Upper lobe of left lung (tissue), 6 donors: ENCODE measurements around the gene TPRA1. TPM values are rescaled to one million over a fixed set of nuclear protein-coding genes. Genes with fewer than 3 reads are reported as not detected.
"Not testable (repeated sequence)": the region's sequence is repeated elsewhere in the genome, so short reads cannot be mapped to it uniquely, and the experiment has no call there.

Experiments
- ATAC-seq, 2 donors: fragments of 200-7000 bp; cut with Tn5 transposase; one replicate each; pipeline ENCODE4 v1.9.1; 2022; ENCODE audit warnings: mild to moderate bottlenecking in 2 of 2, moderate library complexity in 2 of 2; ENCODE audit not compliant: low FRiP score in 2 of 2
- DNase-seq, 2 donors: peaks; one replicate each; pipeline ENCODE4 v3.0.0-alpha.2; 2019 to 2020
- H3K27ac ChIP-seq, 4 donors: fragments of 200-600 bp; sonication (generic); one replicate each; pipeline ENCODE4 v1.5.1; 2016 to 2019
- H3K27me3 ChIP-seq, 4 donors: fragments of 200-600 bp; sonication (generic); one replicate each; pipeline ENCODE4 v1.5.1; 2017 to 2019
- H3K36me3 ChIP-seq, 4 donors: fragments of 200-600 bp; sonication (generic); one replicate each; pipeline ENCODE4 v1.5.1; 2016 to 2019
- H3K4me1 ChIP-seq, 4 donors: fragments of 200-600 bp; sonication (generic); one replicate each; pipeline ENCODE4 v1.5.1; 2018 to 2019
- H3K4me3 ChIP-seq, 4 donors: fragments of 200-600 bp; sonication (generic); one replicate each; pipeline ENCODE4 v1.5.1; 2017 to 2019; ENCODE audit warnings: mild to moderate bottlenecking in 2 of 4, moderate library complexity in 1 of 4
- H3K9me3 ChIP-seq, 4 donors: fragments of 200-600 bp; sonication (generic); one replicate each; pipeline ENCODE4 v1.5.1; 2018 to 2019
- EP300 ChIP-seq, 4 donors: sonication (generic); formaldehyde crosslinking; IDR thresholded peaks; one replicate each; pipeline ENCODE4 v1.5.1; 2017; ENCODE audit warnings: antibody characterized with exemption in 4 of 4, control low read depth in 2 of 4
- POLR2A ChIP-seq, 4 donors: fragments of 450-650 bp; IDR thresholded peaks; one replicate each; pipeline ENCODE4 v1.5.1; 2016 to 2017; ENCODE audit warnings: antibody characterized with exemption in 4 of 4, mild to moderate bottlenecking in 2 of 4
- POLR2AphosphoS5 ChIP-seq, 2 donors: sonication (generic); formaldehyde crosslinking; IDR thresholded peaks; one replicate each; pipeline ENCODE4 v1.5.1; 2017; ENCODE audit warnings: antibody characterized with exemption in 2 of 2
- WGBS, 2 donors: methylation state at CpG; one replicate each; pipeline ENCODE4 v1.1.5; 2017 to 2018; 5-methylcytosine and 5-hydroxymethylcytosine counted together
- total RNA-seq, 6 donors: library from RNA; depleted of rRNA in 4 of 6; stranded (reverse); fragments of >200 nt in 4 of 6; gene quantifications; one replicate each; pipeline versions ENCODE4 v1.1.0 to v1.2.1, GENCODE V29; 2016 to 2021
- TF ChIP-seq, protein P1 (sequence below), 6 experiments: fragments of 450-650 bp in 4 of 6; fragments of 200-600 bp in 2 of 6; sonication (generic) in 2 of 6; IDR thresholded peaks; one replicate each; pipeline ENCODE4 v1.5.1; 2016 to 2019; ENCODE audit warnings: antibody characterized with exemption in 6 of 6
- donor health status: DM: no; HTN: no; CAD: no; lungs with moderate emphysema.
- donor health status: DM: no; HTN: yes; CAD: no; lungs with severe emphysema.

The TPRA1 gene
- total RNA-seq, 6 donors from 2014 or later: 16.8 to 44.4 (median 40.3) TPM

DNA sequence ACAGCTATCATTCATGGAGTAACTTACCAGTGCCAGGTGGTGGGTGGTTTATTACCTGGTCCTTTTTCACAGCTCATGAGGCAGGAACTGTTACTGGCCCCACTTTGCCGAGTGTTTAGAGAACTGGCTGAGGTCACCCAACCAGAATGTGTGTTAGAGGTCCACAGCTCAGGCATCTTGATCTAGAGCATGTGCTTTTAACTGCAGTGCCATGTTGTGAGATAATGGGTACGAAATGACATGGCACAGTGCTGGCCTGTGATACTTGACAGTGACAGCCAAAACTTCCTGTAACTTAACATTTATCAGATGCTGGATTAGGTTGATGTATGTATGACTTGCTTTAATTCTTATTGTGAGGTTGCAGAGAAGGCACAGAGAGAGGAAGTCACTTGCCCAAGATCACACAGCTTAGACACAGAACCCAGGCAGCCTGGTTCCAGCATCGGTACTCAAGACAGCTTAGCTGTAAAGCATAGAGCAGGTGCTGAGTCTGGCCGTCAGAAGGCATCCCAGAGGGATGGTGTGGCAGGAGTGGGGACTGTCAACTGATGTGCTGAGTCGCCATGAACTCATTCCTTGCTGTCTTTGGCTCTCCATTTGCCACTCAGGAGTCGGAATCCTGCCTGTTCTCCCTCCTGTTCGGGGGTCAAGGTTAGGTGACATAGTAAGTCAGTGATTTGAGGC is 17.3 kb upstream of the TPRA1 start:
- DNase-seq (no peak), ATAC-seq (no peak)
- no peaks in the 10 kb centered on the region for H3K9me3 ChIP-seq
- peaks cover 0 to 4% (median under 1%) of the 10 kb centered on the region in 4 donors for H3K4me1 ChIP-seq
- H3K27me3 ChIP-seq: no peaks in the 10 kb centered on the region
- no peak overlapping the region for H3K4me3 ChIP-seq
- WGBS, 2 donors: 95 to 96% methylated on average over 6 to 7 of the region's 7 CpGs
- peaks cover 0 to 47% (median 24%) of the 10 kb centered on the region in 4 donors for H3K36me3 ChIP-seq
- no peak overlapping the region for H3K27ac ChIP-seq
- TF ChIP-seq, protein P1, sequence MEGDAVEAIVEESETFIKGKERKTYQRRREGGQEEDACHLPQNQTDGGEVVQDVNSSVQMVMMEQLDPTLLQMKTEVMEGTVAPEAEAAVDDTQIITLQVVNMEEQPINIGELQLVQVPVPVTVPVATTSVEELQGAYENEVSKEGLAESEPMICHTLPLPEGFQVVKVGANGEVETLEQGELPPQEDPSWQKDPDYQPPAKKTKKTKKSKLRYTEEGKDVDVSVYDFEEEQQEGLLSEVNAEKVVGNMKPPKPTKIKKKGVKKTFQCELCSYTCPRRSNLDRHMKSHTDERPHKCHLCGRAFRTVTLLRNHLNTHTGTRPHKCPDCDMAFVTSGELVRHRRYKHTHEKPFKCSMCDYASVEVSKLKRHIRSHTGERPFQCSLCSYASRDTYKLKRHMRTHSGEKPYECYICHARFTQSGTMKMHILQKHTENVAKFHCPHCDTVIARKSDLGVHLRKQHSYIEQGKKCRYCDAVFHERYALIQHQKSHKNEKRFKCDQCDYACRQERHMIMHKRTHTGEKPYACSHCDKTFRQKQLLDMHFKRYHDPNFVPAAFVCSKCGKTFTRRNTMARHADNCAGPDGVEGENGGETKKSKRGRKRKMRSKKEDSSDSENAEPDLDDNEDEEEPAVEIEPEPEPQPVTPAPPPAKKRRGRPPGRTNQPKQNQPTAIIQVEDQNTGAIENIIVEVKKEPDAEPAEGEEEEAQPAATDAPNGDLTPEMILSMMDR (IDR thresholded peaks at IDR 0.05): no peak
- TF ChIP-seq POLR2A (IDR thresholded peaks at IDR 0.05) (no peak), EP300 (IDR thresholded peaks at IDR 0.05) (no peak), POLR2AphosphoS5 (IDR thresholded peaks at IDR 0.05) (no peak)

DNA sequence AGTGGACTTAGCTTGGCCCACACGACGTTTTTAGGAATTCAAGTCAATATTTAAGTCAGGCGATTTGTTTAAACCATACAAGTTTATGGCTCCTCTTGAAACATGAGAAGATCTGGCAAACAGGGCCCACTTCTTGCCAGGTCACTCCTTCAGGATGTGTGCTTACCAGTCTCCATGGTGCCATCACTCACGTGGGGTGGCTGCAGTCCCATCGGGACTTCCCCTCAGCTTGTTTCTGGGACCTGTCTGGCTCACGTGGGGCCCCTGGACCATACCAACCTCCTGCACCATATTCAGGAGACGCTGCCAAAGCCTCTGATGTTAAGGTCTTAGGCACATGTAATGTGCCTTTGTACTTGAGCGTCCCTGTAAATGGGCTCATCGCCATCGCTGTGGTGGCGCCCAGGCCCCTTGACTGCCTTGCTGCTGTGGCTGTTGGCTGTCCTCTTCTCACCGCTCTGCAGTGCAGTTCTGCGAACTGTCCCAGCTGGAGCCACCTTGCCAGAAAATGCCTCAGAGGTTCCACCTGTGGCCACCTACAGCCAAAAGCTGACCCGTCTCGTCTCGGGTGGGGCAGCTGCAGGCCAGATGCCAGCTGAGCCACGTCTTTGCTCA is 16.6 kb upstream of the TPRA1 start:
- TF ChIP-seq POLR2AphosphoS5 (IDR thresholded peaks at IDR 0.05) (no peak), POLR2A (IDR thresholded peaks at IDR 0.05) (no peak), EP300 (IDR thresholded peaks at IDR 0.05) (no peak)
- TF ChIP-seq, protein P1 (IDR thresholded peaks at IDR 0.05): no peak
- no peaks in the 10 kb centered on the region for H3K27me3 ChIP-seq

DNA sequence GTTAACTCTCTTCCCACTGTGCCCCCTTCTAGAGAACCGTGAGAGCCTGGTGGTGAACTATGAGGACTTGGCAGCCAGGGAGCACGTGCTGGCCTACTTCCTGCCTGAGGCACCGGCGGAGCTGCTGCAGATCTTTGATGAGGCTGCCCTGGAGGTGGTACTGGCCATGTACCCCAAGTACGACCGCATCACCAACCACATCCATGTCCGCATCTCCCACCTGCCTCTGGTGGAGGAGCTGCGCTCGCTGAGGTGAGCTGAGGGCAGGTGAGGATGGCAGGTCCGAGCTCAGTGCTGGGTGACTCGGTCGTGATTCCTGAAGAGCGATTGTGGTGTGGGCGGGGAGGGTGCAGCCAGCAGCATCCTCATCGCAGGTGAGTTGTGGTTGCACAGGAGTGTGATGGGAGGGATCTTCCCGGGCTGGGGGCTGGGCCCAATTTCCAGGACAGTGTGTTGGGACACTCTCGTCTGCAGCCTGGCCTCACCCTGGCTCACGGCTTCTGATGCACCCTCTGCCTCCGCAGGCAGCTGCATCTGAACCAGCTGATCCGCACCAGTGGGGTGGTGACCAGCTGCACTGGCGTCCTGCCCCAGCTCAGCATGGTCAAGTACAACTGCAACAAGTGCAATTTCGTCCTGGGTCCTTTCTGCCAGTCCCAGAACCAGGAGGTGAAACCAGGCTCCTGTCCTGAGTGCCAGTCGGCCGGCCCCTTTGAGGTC is 15.7 kb upstream of the TPRA1 start:
- no peak for DNase-seq
- Histone ChIP-seq H3K4me3 (no peak overlapping the region), H3K4me1 (no peaks in the 10 kb centered on the region), H3K36me3 (peaks cover 0 to 47% (median 24%) of the 10 kb centered on the region in 4 donors), H3K27me3 (no peaks in the 10 kb centered on the region), H3K9me3 (no peaks in the 10 kb centered on the region), H3K27ac (no peak overlapping the region)
- no peak for TF ChIP-seq POLR2A (IDR thresholded peaks at IDR 0.05)
- no peak for TF ChIP-seq POLR2AphosphoS5 (IDR thresholded peaks at IDR 0.05)
- TF ChIP-seq, protein P1 (IDR thresholded peaks at IDR 0.05): no peak
- TF ChIP-seq EP300 (IDR thresholded peaks at IDR 0.05): no peak
- no peak for ATAC-seq
- 90 to 94% methylated on average over 16 to 24 of the region's 24 CpGs for WGBS, 2 donors

More for the DNA sequence above, 16.6 kb upstream of the TPRA1 start:
- Histone ChIP-seq H3K4me3 (no peak overlapping the region), H3K27ac (no peak overlapping the region), H3K4me1 (no peaks in the 10 kb centered on the region), H3K9me3 (no peaks in the 10 kb centered on the region), H3K36me3 (peaks cover 0 to 47% (median 24%) of the 10 kb centered on the region in 4 donors)
- 81 to 95% methylated on average over 11 to 17 of the region's 17 CpGs for WGBS, 2 donors
- DNase-seq (peak in 1 of 2 donors; percentile 77), ATAC-seq (no peak)

- H3K9me3 ChIP-seq, H3K4me3 ChIP-seq, ATAC-seq, H3K27ac ChIP-seq, H3K4me1 ChIP-seq, H3K27me3 ChIP-seq, DNase-seq: not testable (repeated sequence)
- peaks cover 0 to 47% (median 23%) of the 10 kb centered on the region in 4 donors for H3K36me3 ChIP-seq
- WGBS, 2 donors: 91 to 96% methylated on average over 7 of the region's 7 CpGs
These were observed 15.0 kb upstream of the TPRA1 start for GRCh38 chr3:127605547-127605946.

- H3K27ac ChIP-seq: no peak overlapping the region
- H3K4me3 ChIP-seq: no peak overlapping the region
- no peaks in the 10 kb centered on the region for H3K9me3 ChIP-seq
- ATAC-seq: no peak
- TF ChIP-seq POLR2AphosphoS5 (IDR thresholded peaks at IDR 0.05) (no peak), EP300 (IDR thresholded peaks at IDR 0.05) (no peak), POLR2A (IDR thresholded peaks at IDR 0.05) (no peak)
- TF ChIP-seq, protein P1 (IDR thresholded peaks at IDR 0.05): no peak
- peak in 1 of 2 donors; percentile 79 for DNase-seq
- H3K4me1 ChIP-seq: no peaks in the 10 kb centered on the region
- H3K36me3 ChIP-seq: peaks cover 0 to 47% (median 23%) of the 10 kb centered on the region in 4 donors
- no peaks in the 10 kb centered on the region for H3K27me3 ChIP-seq
- WGBS, 2 donors: 93 to 94% methylated on average over 41 of the region's 41 CpGs
These were observed 14.1 kb upstream of the TPRA1 start for GRCh38 chr3:127604546-127605165.
